CD4-positive, alpha-beta T cell treated with Interleukin-21 for 1 hour (primary cell): ENCODE measurements around the gene FKBP7.
"Not testable (repeated sequence)": the region's sequence is repeated elsewhere in the genome, so short reads cannot be mapped to it uniquely, and the experiment has no call there.

Source experiments
- DNase-seq: peaks from one replicate; pipeline ENCODE4 v3.0.0-alpha.2; 2020

Gene FKBP7

GRCh38 chr2:178478439-178479274 lies at the start of gene FKBP7:
Gene FKBP7, minus strand, starts transcription at chr2:178478600. Its CDS starts 101 bp downstream, at chr2:178478499.
- peak; percentile 88 for DNase-seq

- DNase-seq: no peak
These were observed 49.2 kb upstream of the FKBP7 start for GRCh38 chr2:178527592-178527991.

- no peak for DNase-seq
These were observed 47.9 kb upstream of the FKBP7 start for GRCh38 chr2:178526256-178526655.

GRCh38 chr2:178525460-178525859 lies 47.1 kb upstream of the FKBP7 start:
- DNase-seq: not testable (repeated sequence)

- not testable (repeated sequence) for DNase-seq
These were observed 46.6 kb upstream of the FKBP7 start for GRCh38 chr2:178525010-178525409.

- no peak for DNase-seq
These were observed 45.3 kb upstream of the FKBP7 start for GRCh38 chr2:178523596-178524134.

- DNase-seq: peak; percentile 88
These were observed 44.7 kb upstream of the FKBP7 start for GRCh38 chr2:178522950-178523595.

GRCh38 chr2:178521304-178522150 lies 43.1 kb upstream of the FKBP7 start:
- no peak for DNase-seq

- DNase-seq: no peak
These were observed 39.1 kb upstream of the FKBP7 start for GRCh38 chr2:178517496-178517895.

- DNase-seq: peak; percentile 30
These were observed 36.3 kb upstream of the FKBP7 start for GRCh38 chr2:178514664-178515063.

GRCh38 chr2:178513876-178514275 lies 35.5 kb upstream of the FKBP7 start:
- DNase-seq: no peak

- no peak for DNase-seq
These were observed 34.1 kb upstream of the FKBP7 start for GRCh38 chr2:178512484-178512883.

- DNase-seq: no peak
These were observed 32.0 kb upstream of the FKBP7 start for GRCh38 chr2:178510384-178510783.

- no peak for DNase-seq
These were observed 30.2 kb upstream of the FKBP7 start for GRCh38 chr2:178508646-178509045.

- DNase-seq: no peak
These were observed 28.5 kb upstream of the FKBP7 start for GRCh38 chr2:178506949-178507348.

GRCh38 chr2:178506524-178506923 lies 28.1 kb upstream of the FKBP7 start:
- no peak for DNase-seq

- DNase-seq: no peak
These were observed 27.7 kb upstream of the FKBP7 start for GRCh38 chr2:178506101-178506500.

- no peak for DNase-seq
These were observed 24.4 kb upstream of the FKBP7 start for GRCh38 chr2:178502751-178503150.

- DNase-seq: no peak
These were observed 21.2 kb upstream of the FKBP7 start for GRCh38 chr2:178499640-178500039.

GRCh38 chr2:178498137-178498536 lies 19.7 kb upstream of the FKBP7 start:
- no peak for DNase-seq

- DNase-seq: no peak
These were observed 17.6 kb upstream of the FKBP7 start for GRCh38 chr2:178496049-178496448.

GRCh38 chr2:178491612-178492011 lies 13.2 kb upstream of the FKBP7 start:
- DNase-seq: no peak

- no peak for DNase-seq
These were observed 7.0 kb upstream of the FKBP7 start for GRCh38 chr2:178485356-178485755.
